Measurements from ENCODE around the gene MMS22L.

Gene MMS22L

GRCh38 chr6:97231911-97232310 lies 51.1 kb downstream of the MMS22L start:
- Histone ChIP-seq H3K4me1 (ENCODE audit: insufficient read depth, low read length) (no peaks in the 10 kb centered on the region), H3K4me3 (ENCODE audit: low read depth in 1 of 2, low read length in 2 of 2) (no peak overlapping the region), H3K9me3 (ENCODE audit: low read length) (no peaks in the 10 kb centered on the region), H3K27ac (ENCODE audit: low read depth, low read length) (no peak overlapping the region), H3K9ac (ENCODE audit: low read length) (no peak overlapping the region), H3K36me3 (ENCODE audit: insufficient read depth, low read length) (no peaks in the 10 kb centered on the region), H3K27me3 (ENCODE audit: control insufficient read depth in 1 of 2, insufficient read depth in 2 of 2, low read length in 2 of 2) (no peaks in the 10 kb centered on the region)

GRCh38 chr6:97222903-97223302 lies 60.1 kb downstream of the MMS22L start:
- H3K36me3 ChIP-seq (ENCODE audit: insufficient read depth, low read length), result no peaks in the 10 kb centered on the region
- no peaks in the 10 kb centered on the region for H3K27me3 ChIP-seq (ENCODE audit: control insufficient read depth in 1 of 2, insufficient read depth in 2 of 2, low read length in 2 of 2)
- H3K4me1 ChIP-seq (ENCODE audit: insufficient read depth, low read length), result no peaks in the 10 kb centered on the region
- H3K9ac ChIP-seq (ENCODE audit: low read length), result no peak overlapping the region
- no peak overlapping the region for H3K27ac ChIP-seq (ENCODE audit: low read depth, low read length)
- H3K9me3 ChIP-seq (ENCODE audit: low read length), result no peaks in the 10 kb centered on the region
- no peak overlapping the region for H3K4me3 ChIP-seq (ENCODE audit: low read depth in 1 of 2, low read length in 2 of 2)

- H3K9ac ChIP-seq (ENCODE audit: low read length), result no peak overlapping the region
- H3K4me3 ChIP-seq (ENCODE audit: low read depth in 1 of 2, low read length in 2 of 2), result no peak overlapping the region
- no peaks in the 10 kb centered on the region for H3K27me3 ChIP-seq (ENCODE audit: control insufficient read depth in 1 of 2, insufficient read depth in 2 of 2, low read length in 2 of 2)
- H3K9me3 ChIP-seq (ENCODE audit: low read length), result no peaks in the 10 kb centered on the region
- H3K36me3 ChIP-seq (ENCODE audit: insufficient read depth, low read length), result no peaks in the 10 kb centered on the region
- no peaks in the 10 kb centered on the region for H3K4me1 ChIP-seq (ENCODE audit: insufficient read depth, low read length)
- H3K27ac ChIP-seq (ENCODE audit: low read depth, low read length), result no peak overlapping the region
These were observed 64.1 kb downstream of the MMS22L start for GRCh38 chr6:97218912-97219311.

- no peaks in the 10 kb centered on the region for H3K9me3 ChIP-seq (ENCODE audit: low read length)
- no peaks in the 10 kb centered on the region for H3K36me3 ChIP-seq (ENCODE audit: insufficient read depth, low read length)
- H3K4me1 ChIP-seq (ENCODE audit: insufficient read depth, low read length), result no peaks in the 10 kb centered on the region
- H3K9ac ChIP-seq (ENCODE audit: low read length), result no peak overlapping the region
- no peak overlapping the region for H3K27ac ChIP-seq (ENCODE audit: low read depth, low read length)
- no peak overlapping the region for H3K4me3 ChIP-seq (ENCODE audit: low read depth in 1 of 2, low read length in 2 of 2)
- H3K27me3 ChIP-seq (ENCODE audit: control insufficient read depth in 1 of 2, insufficient read depth in 2 of 2, low read length in 2 of 2), result no peaks in the 10 kb centered on the region
These were observed 67.8 kb downstream of the MMS22L start for GRCh38 chr6:97215157-97215769.

- Histone ChIP-seq H3K4me1 (ENCODE audit: insufficient read depth, low read length) (no peaks in the 10 kb centered on the region), H3K36me3 (ENCODE audit: insufficient read depth, low read length) (no peaks in the 10 kb centered on the region), H3K4me3 (ENCODE audit: low read depth in 1 of 2, low read length in 2 of 2) (no peak overlapping the region), H3K27ac (ENCODE audit: low read depth, low read length) (no peak overlapping the region), H3K9me3 (ENCODE audit: low read length) (no peaks in the 10 kb centered on the region), H3K9ac (ENCODE audit: low read length) (no peak overlapping the region), H3K27me3 (ENCODE audit: control insufficient read depth in 1 of 2, insufficient read depth in 2 of 2, low read length in 2 of 2) (no peaks in the 10 kb centered on the region)
These were observed 68.3 kb downstream of the MMS22L start for GRCh38 chr6:97214671-97215070.

- no peaks in the 10 kb centered on the region for H3K9me3 ChIP-seq (ENCODE audit: low read length)
- H3K27ac ChIP-seq (ENCODE audit: low read depth, low read length), result no peak overlapping the region
- no peaks in the 10 kb centered on the region for H3K36me3 ChIP-seq (ENCODE audit: insufficient read depth, low read length)
- H3K27me3 ChIP-seq (ENCODE audit: control insufficient read depth in 1 of 2, insufficient read depth in 2 of 2, low read length in 2 of 2), result no peaks in the 10 kb centered on the region
- no peak overlapping the region for H3K9ac ChIP-seq (ENCODE audit: low read length)
- no peak overlapping the region for H3K4me3 ChIP-seq (ENCODE audit: low read depth in 1 of 2, low read length in 2 of 2)
- H3K4me1 ChIP-seq (ENCODE audit: insufficient read depth, low read length), result no peaks in the 10 kb centered on the region
These were observed 75.6 kb downstream of the MMS22L start for GRCh38 chr6:97207383-97207782.

GRCh38 chr6:97205966-97206365 lies 77.0 kb downstream of the MMS22L start:
- Histone ChIP-seq H3K4me1 (ENCODE audit: insufficient read depth, low read length) (no peaks in the 10 kb centered on the region), H3K27ac (ENCODE audit: low read depth, low read length) (no peak overlapping the region), H3K9ac (ENCODE audit: low read length) (no peak overlapping the region), H3K9me3 (ENCODE audit: low read length) (no peaks in the 10 kb centered on the region), H3K4me3 (ENCODE audit: low read depth in 1 of 2, low read length in 2 of 2) (no peak overlapping the region), H3K27me3 (ENCODE audit: control insufficient read depth in 1 of 2, insufficient read depth in 2 of 2, low read length in 2 of 2) (no peaks in the 10 kb centered on the region), H3K36me3 (ENCODE audit: insufficient read depth, low read length) (no peaks in the 10 kb centered on the region)

- H3K27me3 ChIP-seq (ENCODE audit: control insufficient read depth in 1 of 2, insufficient read depth in 2 of 2, low read length in 2 of 2), result no peaks in the 10 kb centered on the region
- H3K9ac ChIP-seq (ENCODE audit: low read length), result no peak overlapping the region
- H3K4me1 ChIP-seq (ENCODE audit: insufficient read depth, low read length), result no peaks in the 10 kb centered on the region
- no peak overlapping the region for H3K27ac ChIP-seq (ENCODE audit: low read depth, low read length)
- no peak overlapping the region for H3K4me3 ChIP-seq (ENCODE audit: low read depth in 1 of 2, low read length in 2 of 2)
- no peaks in the 10 kb centered on the region for H3K36me3 ChIP-seq (ENCODE audit: insufficient read depth, low read length)
- H3K9me3 ChIP-seq (ENCODE audit: low read length), result no peaks in the 10 kb centered on the region
These were observed 79.7 kb downstream of the MMS22L start for GRCh38 chr6:97203343-97203742.

GRCh38 chr6:97198046-97198565 lies 84.9 kb downstream of the MMS22L start:
- Histone ChIP-seq H3K27ac (ENCODE audit: low read depth, low read length) (no peak overlapping the region), H3K4me1 (ENCODE audit: insufficient read depth, low read length) (no peaks in the 10 kb centered on the region), H3K27me3 (ENCODE audit: control insufficient read depth in 1 of 2, insufficient read depth in 2 of 2, low read length in 2 of 2) (no peaks in the 10 kb centered on the region), H3K4me3 (ENCODE audit: low read depth in 1 of 2, low read length in 2 of 2) (no peak overlapping the region), H3K36me3 (ENCODE audit: insufficient read depth, low read length) (no peaks in the 10 kb centered on the region), H3K9me3 (ENCODE audit: low read length) (no peaks in the 10 kb centered on the region), H3K9ac (ENCODE audit: low read length) (no peak overlapping the region)

- Histone ChIP-seq H3K4me3 (ENCODE audit: low read depth in 1 of 2, low read length in 2 of 2) (no peak overlapping the region), H3K9me3 (ENCODE audit: low read length) (no peaks in the 10 kb centered on the region), H3K9ac (ENCODE audit: low read length) (no peak overlapping the region), H3K27ac (ENCODE audit: low read depth, low read length) (no peak overlapping the region), H3K4me1 (ENCODE audit: insufficient read depth, low read length) (no peaks in the 10 kb centered on the region), H3K27me3 (ENCODE audit: control insufficient read depth in 1 of 2, insufficient read depth in 2 of 2, low read length in 2 of 2) (no peaks in the 10 kb centered on the region), H3K36me3 (ENCODE audit: insufficient read depth, low read length) (no peaks in the 10 kb centered on the region)
These were observed 87.9 kb downstream of the MMS22L start for GRCh38 chr6:97195117-97195516.

- H3K9me3 ChIP-seq (ENCODE audit: low read length), result no peaks in the 10 kb centered on the region
- H3K36me3 ChIP-seq (ENCODE audit: insufficient read depth, low read length), result no peaks in the 10 kb centered on the region
- no peaks in the 10 kb centered on the region for H3K4me1 ChIP-seq (ENCODE audit: insufficient read depth, low read length)
- no peak overlapping the region for H3K4me3 ChIP-seq (ENCODE audit: low read depth in 1 of 2, low read length in 2 of 2)
- H3K9ac ChIP-seq (ENCODE audit: low read length), result no peak overlapping the region
- H3K27me3 ChIP-seq (ENCODE audit: control insufficient read depth in 1 of 2, insufficient read depth in 2 of 2, low read length in 2 of 2), result no peaks in the 10 kb centered on the region
- H3K27ac ChIP-seq (ENCODE audit: low read depth, low read length), result no peak overlapping the region
These were observed 93.2 kb downstream of the MMS22L start for GRCh38 chr6:97189767-97190166.

GRCh38 chr6:97187951-97188350 lies 95.1 kb downstream of the MMS22L start:
- H3K4me3 ChIP-seq (ENCODE audit: low read depth in 1 of 2, low read length in 2 of 2), result no peak overlapping the region

More at GRCh38 chr6:97187951-97188350, 95.1 kb downstream of the MMS22L start:
- H3K4me1 ChIP-seq (ENCODE audit: insufficient read depth, low read length), result no peaks in the 10 kb centered on the region
- no peak overlapping the region for H3K9ac ChIP-seq (ENCODE audit: low read length)
- no peak overlapping the region for H3K27ac ChIP-seq (ENCODE audit: low read depth, low read length)
- no peaks in the 10 kb centered on the region for H3K27me3 ChIP-seq (ENCODE audit: control insufficient read depth in 1 of 2, insufficient read depth in 2 of 2, low read length in 2 of 2)
- H3K36me3 ChIP-seq (ENCODE audit: insufficient read depth, low read length), result no peaks in the 10 kb centered on the region
- H3K9me3 ChIP-seq (ENCODE audit: low read length), result no peaks in the 10 kb centered on the region
